GM21423 (cell line): ENCODE measurements around the gene ACMSD.

Source experiments
- ATAC-seq: cut with Tn5 transposase; IDR thresholded peaks from one replicate; pipeline ENCODE4 v1.9.1; 2021; ENCODE audit warnings: mild to moderate bottlenecking, moderate library complexity; ENCODE audit not compliant: unreplicated experiment

ACMSD gene

DNA sequence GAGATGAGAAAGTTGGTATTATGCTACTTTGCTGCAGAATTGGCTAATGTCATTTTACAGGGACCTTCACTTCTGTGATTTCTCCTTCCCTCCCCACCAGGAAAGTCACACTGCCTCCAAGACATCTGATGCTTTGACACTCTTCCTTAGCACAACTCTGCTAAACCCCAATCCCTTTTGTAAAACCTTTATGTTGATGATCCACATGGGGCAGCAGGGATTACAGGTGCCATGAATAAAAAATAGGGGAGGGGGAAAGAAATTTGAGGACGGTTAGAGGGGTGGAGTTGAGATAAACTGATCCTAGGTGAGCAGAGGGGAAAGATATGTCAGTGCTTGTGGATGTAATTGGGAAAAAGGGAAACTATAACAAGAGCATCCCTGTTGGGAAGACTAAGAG, 106.6 kb downstream of the ACMSD start:
- no peak for ATAC-seq

DNA sequence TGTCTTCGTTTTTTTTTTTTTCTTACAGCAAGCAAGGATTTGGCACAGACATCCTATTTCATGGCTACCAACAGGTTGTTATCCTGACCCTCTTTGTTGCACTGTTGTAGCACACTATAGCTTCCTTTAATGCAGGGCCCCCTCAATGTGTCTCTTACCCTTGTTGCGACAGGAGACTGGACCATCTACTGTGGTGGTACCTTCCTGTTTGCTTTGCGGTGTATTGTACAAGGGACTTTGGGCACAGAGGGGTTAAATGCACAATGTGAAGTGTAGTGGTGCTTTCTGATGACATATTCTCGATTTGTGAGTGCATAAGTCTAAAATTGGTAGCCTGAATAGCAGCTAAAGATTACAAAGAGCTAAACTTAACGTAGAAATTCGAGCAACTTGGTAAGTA, 107.7 kb downstream of the ACMSD start:
- no peak for ATAC-seq

DNA sequence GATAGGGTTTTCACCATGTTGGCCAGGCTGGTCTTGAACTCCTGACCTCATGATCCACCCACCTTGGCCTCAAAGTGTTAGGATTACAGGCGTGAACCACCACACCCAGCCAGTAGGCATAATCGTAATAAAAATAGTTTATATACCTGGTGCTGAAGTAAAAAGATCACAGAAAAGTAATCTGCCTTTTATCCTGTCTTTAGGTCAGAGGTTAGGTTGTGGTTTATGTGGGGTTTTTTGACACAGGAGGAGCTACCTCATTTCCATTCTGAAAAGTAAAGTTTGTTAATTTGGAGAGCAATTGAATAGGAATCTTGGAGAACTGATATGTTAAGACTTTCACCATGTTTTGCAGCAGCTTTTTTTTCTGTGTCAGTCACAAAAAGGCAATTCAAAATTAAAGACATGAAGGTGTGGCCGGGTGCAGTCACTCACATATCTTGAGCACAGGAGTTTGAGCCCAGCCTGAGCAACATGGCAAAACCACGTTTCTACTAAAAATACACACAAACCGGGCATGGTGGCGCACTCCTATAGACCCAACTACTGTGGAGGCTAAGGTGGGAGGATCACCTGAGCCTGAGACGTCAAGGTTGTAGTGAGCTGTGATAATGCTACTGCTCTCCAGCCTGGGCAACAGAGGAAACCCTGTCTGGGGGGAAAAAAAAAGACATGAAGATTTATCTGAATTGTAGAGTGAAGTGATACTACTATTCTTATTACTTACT, 111.7 kb downstream of the ACMSD start:
- ATAC-seq, result no peak

DNA sequence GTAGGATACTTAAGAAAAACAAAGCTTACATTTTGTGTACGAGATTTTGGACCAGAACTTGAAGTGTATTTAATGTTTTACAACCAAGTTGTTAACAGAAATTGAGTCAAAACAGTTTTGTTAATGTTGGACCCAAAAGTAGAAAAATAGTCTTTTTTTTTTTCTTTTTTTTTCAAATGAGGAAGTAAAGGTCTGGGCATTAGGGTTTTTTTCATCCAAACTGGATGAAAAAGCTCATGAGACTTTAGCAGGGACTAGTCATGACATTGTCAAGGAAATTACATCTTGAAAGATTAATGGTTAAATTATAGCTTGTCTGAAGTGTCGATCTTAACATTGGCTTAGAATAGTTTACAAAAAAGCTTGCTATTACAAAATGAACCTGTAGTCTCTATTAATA, 112.5 kb downstream of the ACMSD start:
- no peak for ATAC-seq
